ENCODE measurements around the gene ARHGAP12.

DNA sequence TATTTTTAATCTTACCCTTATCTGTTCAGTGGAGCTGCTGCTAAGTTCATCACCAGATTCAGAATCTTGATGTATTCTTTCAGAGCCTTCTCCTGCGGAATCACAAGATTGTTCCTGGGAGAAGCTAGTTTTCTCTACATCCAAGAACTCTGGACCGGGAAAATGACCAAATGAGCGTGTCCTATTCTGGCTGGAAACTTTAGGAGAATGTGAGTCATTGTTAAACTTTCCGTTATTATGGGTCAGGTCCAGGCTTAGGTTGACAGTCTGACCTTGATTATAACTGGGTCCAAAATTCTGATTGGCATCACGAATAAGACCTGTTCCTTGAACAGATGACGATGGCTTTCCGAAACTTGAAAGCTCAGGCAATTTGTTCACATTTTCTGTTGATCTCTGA is 20.5 kb downstream of the ARHGAP12 start:
- TF ChIP-seq, protein P1, sequence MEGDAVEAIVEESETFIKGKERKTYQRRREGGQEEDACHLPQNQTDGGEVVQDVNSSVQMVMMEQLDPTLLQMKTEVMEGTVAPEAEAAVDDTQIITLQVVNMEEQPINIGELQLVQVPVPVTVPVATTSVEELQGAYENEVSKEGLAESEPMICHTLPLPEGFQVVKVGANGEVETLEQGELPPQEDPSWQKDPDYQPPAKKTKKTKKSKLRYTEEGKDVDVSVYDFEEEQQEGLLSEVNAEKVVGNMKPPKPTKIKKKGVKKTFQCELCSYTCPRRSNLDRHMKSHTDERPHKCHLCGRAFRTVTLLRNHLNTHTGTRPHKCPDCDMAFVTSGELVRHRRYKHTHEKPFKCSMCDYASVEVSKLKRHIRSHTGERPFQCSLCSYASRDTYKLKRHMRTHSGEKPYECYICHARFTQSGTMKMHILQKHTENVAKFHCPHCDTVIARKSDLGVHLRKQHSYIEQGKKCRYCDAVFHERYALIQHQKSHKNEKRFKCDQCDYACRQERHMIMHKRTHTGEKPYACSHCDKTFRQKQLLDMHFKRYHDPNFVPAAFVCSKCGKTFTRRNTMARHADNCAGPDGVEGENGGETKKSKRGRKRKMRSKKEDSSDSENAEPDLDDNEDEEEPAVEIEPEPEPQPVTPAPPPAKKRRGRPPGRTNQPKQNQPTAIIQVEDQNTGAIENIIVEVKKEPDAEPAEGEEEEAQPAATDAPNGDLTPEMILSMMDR (conservative IDR thresholded peaks at IDR 0.05; ENCODE audit: low read length), result no peak
- TF ChIP-seq EZH2phosphoT487 (IDR thresholded peaks at IDR 0.05; ENCODE audit: borderline replicate concordance, low read depth, low read length), result no peak

Measured in OCI-LY7 (cell line).